ENCODE measurements around the gene CD109. TPM values are rescaled to one million over a fixed set of nuclear protein-coding genes. Genes with fewer than 3 reads are reported as not detected.

The CD109 gene
- total RNA-seq, 1 donor from 2014 or later: 24.4 TPM

GRCh38 chr6:73739096-73739495 is 43.1 kb downstream of the CD109 start:
- peaks cover 5% of the 10 kb centered on the region for H3K4me1 Mint-ChIP-seq (ENCODE audit: low read depth)
- DNase-seq (ENCODE audit: low spot score): no peak
- H3K27ac Mint-ChIP-seq: no peak overlapping the region
- H3K27me3 Mint-ChIP-seq (ENCODE audit: low read depth): no peaks in the 10 kb centered on the region
- no peaks in the 10 kb centered on the region for H3K9me3 Mint-ChIP-seq
- H3K4me3 Mint-ChIP-seq (ENCODE audit: low read depth): no peak overlapping the region
- peaks cover 47% of the 10 kb centered on the region for H3K36me3 Mint-ChIP-seq (ENCODE audit: low read depth)
- intact Hi-C loops (cut with micrococcal nuclease): loop anchor here (1.0 kb wide), 2 partner anchors 116 to 1470 kb away; no protein-coding TSS in a partner anchor

- no peaks in the 10 kb centered on the region for H3K9me3 Mint-ChIP-seq
- peaks cover 41% of the 10 kb centered on the region for H3K36me3 Mint-ChIP-seq (ENCODE audit: low read depth)
- H3K27me3 Mint-ChIP-seq (ENCODE audit: low read depth): no peaks in the 10 kb centered on the region
- intact Hi-C loops (cut with micrococcal nuclease): loop anchor here (10.0 kb wide), 1 partner anchor 352 kb away; no protein-coding TSS in a partner anchor
- H3K4me3 Mint-ChIP-seq (ENCODE audit: low read depth): no peak overlapping the region
- no peak overlapping the region for H3K27ac Mint-ChIP-seq
- no peak for DNase-seq (ENCODE audit: low spot score)
- H3K4me1 Mint-ChIP-seq (ENCODE audit: low read depth): peaks cover 9% of the 10 kb centered on the region
These were observed 46.4 kb downstream of the CD109 start for GRCh38 chr6:73742433-73742832.

- no peak overlapping the region for H3K4me3 Mint-ChIP-seq (ENCODE audit: low read depth)
- H3K9me3 Mint-ChIP-seq: no peaks in the 10 kb centered on the region
- no peak for DNase-seq (ENCODE audit: low spot score)
- peaks cover 7% of the 10 kb centered on the region for H3K4me1 Mint-ChIP-seq (ENCODE audit: low read depth)
- no peak overlapping the region for H3K27ac Mint-ChIP-seq
- H3K36me3 Mint-ChIP-seq (ENCODE audit: low read depth): peaks cover 39% of the 10 kb centered on the region
- no peaks in the 10 kb centered on the region for H3K27me3 Mint-ChIP-seq (ENCODE audit: low read depth)
- intact Hi-C loops (cut with micrococcal nuclease): loop anchor here (10.0 kb wide), 1 partner anchor 352 kb away; no protein-coding TSS in a partner anchor
These were observed 47.1 kb downstream of the CD109 start for GRCh38 chr6:73743081-73743480.

- peaks cover 7% of the 10 kb centered on the region for H3K4me1 Mint-ChIP-seq (ENCODE audit: low read depth)
- no peak overlapping the region for H3K4me3 Mint-ChIP-seq (ENCODE audit: low read depth)
- intact Hi-C loops (cut with micrococcal nuclease): loop anchor here (10.0 kb wide), 1 partner anchor 351 kb away; no protein-coding TSS in a partner anchor
- H3K27ac Mint-ChIP-seq: no peak overlapping the region
- peaks cover 38% of the 10 kb centered on the region for H3K36me3 Mint-ChIP-seq (ENCODE audit: low read depth)
- no peak for DNase-seq (ENCODE audit: low spot score)
- H3K27me3 Mint-ChIP-seq (ENCODE audit: low read depth): no peaks in the 10 kb centered on the region
- no peaks in the 10 kb centered on the region for H3K9me3 Mint-ChIP-seq
These were observed 47.6 kb downstream of the CD109 start for GRCh38 chr6:73743556-73743955.

- Mint-ChIP-seq H3K9me3 (no peaks in the 10 kb centered on the region), H3K4me3 (ENCODE audit: low read depth) (no peak overlapping the region)
These were observed 50.8 kb downstream of the CD109 start for GRCh38 chr6:73746787-73747186.

GRCh38 chr6:73747289-73747688 is 51.3 kb downstream of the CD109 start:
- DNase-seq (ENCODE audit: low spot score): no peak
- intact Hi-C loops (cut with micrococcal nuclease): loop anchor here (5.0 to 10.0 kb wide), 2 partner anchors 45 to 348 kb away; no protein-coding TSS in a partner anchor
- Mint-ChIP-seq H3K9me3 (no peaks in the 10 kb centered on the region), H3K4me3 (ENCODE audit: low read depth) (no peak overlapping the region), H3K4me1 (ENCODE audit: low read depth) (peaks cover 6% of the 10 kb centered on the region), H3K27ac (no peak overlapping the region), H3K36me3 (ENCODE audit: low read depth) (peaks cover 32% of the 10 kb centered on the region), H3K27me3 (ENCODE audit: low read depth) (no peaks in the 10 kb centered on the region)

More at GRCh38 chr6:73746787-73747186, 50.8 kb downstream of the CD109 start:
- Mint-ChIP-seq H3K4me1 (ENCODE audit: low read depth) (peaks cover 6% of the 10 kb centered on the region), H3K27me3 (ENCODE audit: low read depth) (no peaks in the 10 kb centered on the region), H3K36me3 (ENCODE audit: low read depth) (peaks cover 30% of the 10 kb centered on the region), H3K27ac (no peak overlapping the region)
- intact Hi-C loops (cut with micrococcal nuclease): loop anchor here (5.0 to 10.0 kb wide), 2 partner anchors 46 to 348 kb away; no protein-coding TSS in a partner anchor
- DNase-seq (ENCODE audit: low spot score): no peak

GRCh38 chr6:73752943-73753342 is 56.9 kb downstream of the CD109 start:
- intact Hi-C loops (cut with micrococcal nuclease): no loop called here
- no peaks in the 10 kb centered on the region for H3K9me3 Mint-ChIP-seq

GRCh38 chr6:73766040-73766439 is 70.0 kb downstream of the CD109 start:
- Mint-ChIP-seq H3K36me3 (ENCODE audit: low read depth) (peaks cover 73% of the 10 kb centered on the region), H3K27ac (no peak overlapping the region), H3K27me3 (ENCODE audit: low read depth) (no peaks in the 10 kb centered on the region), H3K4me3 (ENCODE audit: low read depth) (no peak overlapping the region), H3K4me1 (ENCODE audit: low read depth) (peaks cover 16% of the 10 kb centered on the region), H3K9me3 (no peaks in the 10 kb centered on the region)
- intact Hi-C loops (cut with micrococcal nuclease): no loop called here
- DNase-seq (ENCODE audit: low spot score): no peak

More at GRCh38 chr6:73752943-73753342, 56.9 kb downstream of the CD109 start:
- H3K4me3 Mint-ChIP-seq (ENCODE audit: low read depth): no peak overlapping the region
- no peak overlapping the region for H3K27ac Mint-ChIP-seq
- no peak for DNase-seq (ENCODE audit: low spot score)
- no peaks in the 10 kb centered on the region for H3K27me3 Mint-ChIP-seq (ENCODE audit: low read depth)
- peaks cover 3% of the 10 kb centered on the region for H3K4me1 Mint-ChIP-seq (ENCODE audit: low read depth)
- peaks cover 34% of the 10 kb centered on the region for H3K36me3 Mint-ChIP-seq (ENCODE audit: low read depth)

- intact Hi-C loops (cut with micrococcal nuclease): no loop called here
- H3K4me3 Mint-ChIP-seq (ENCODE audit: low read depth): no peak overlapping the region
- H3K27ac Mint-ChIP-seq: no peak overlapping the region
- H3K27me3 Mint-ChIP-seq (ENCODE audit: low read depth): no peaks in the 10 kb centered on the region
- no peaks in the 10 kb centered on the region for H3K9me3 Mint-ChIP-seq
- H3K4me1 Mint-ChIP-seq (ENCODE audit: low read depth): peaks cover 15% of the 10 kb centered on the region
- DNase-seq (ENCODE audit: low spot score): no peak
- H3K36me3 Mint-ChIP-seq (ENCODE audit: low read depth): peaks cover 69% of the 10 kb centered on the region
These were observed 72.6 kb downstream of the CD109 start for GRCh38 chr6:73768558-73768957.

GRCh38 chr6:73769976-73770375 is 74.0 kb downstream of the CD109 start:
- H3K36me3 Mint-ChIP-seq (ENCODE audit: low read depth): peaks cover 66% of the 10 kb centered on the region
- intact Hi-C loops (cut with micrococcal nuclease): no loop called here
- no peak for DNase-seq (ENCODE audit: low spot score)
- H3K9me3 Mint-ChIP-seq: no peaks in the 10 kb centered on the region
- H3K4me1 Mint-ChIP-seq (ENCODE audit: low read depth): peaks cover 22% of the 10 kb centered on the region
- no peak overlapping the region for H3K27ac Mint-ChIP-seq
- no peak overlapping the region for H3K4me3 Mint-ChIP-seq (ENCODE audit: low read depth)
- H3K27me3 Mint-ChIP-seq (ENCODE audit: low read depth): no peaks in the 10 kb centered on the region

GRCh38 chr6:73774311-73774774 is 78.3 kb downstream of the CD109 start:
- H3K36me3 Mint-ChIP-seq (ENCODE audit: low read depth): peaks cover 45% of the 10 kb centered on the region
- no peak for DNase-seq (ENCODE audit: low spot score)
- H3K27me3 Mint-ChIP-seq (ENCODE audit: low read depth): no peaks in the 10 kb centered on the region
- no peaks in the 10 kb centered on the region for H3K9me3 Mint-ChIP-seq
- H3K27ac Mint-ChIP-seq: no peak overlapping the region
- peaks cover 11% of the 10 kb centered on the region for H3K4me1 Mint-ChIP-seq (ENCODE audit: low read depth)
- intact Hi-C loops (cut with micrococcal nuclease): no loop called here
- H3K4me3 Mint-ChIP-seq (ENCODE audit: low read depth): no peak overlapping the region

GRCh38 chr6:73779943-73780342 is 83.9 kb downstream of the CD109 start:
- Mint-ChIP-seq H3K36me3 (ENCODE audit: low read depth) (peaks cover 37% of the 10 kb centered on the region), H3K4me3 (ENCODE audit: low read depth) (no peak overlapping the region), H3K9me3 (no peaks in the 10 kb centered on the region), H3K27ac (no peak overlapping the region), H3K27me3 (ENCODE audit: low read depth) (no peaks in the 10 kb centered on the region), H3K4me1 (ENCODE audit: low read depth) (no peaks in the 10 kb centered on the region)
- intact Hi-C loops (cut with micrococcal nuclease): no loop called here
- DNase-seq (ENCODE audit: low spot score): no peak

- DNase-seq (ENCODE audit: low spot score): no peak
- Mint-ChIP-seq H3K36me3 (ENCODE audit: low read depth) (peaks cover 51% of the 10 kb centered on the region), H3K4me1 (ENCODE audit: low read depth) (no peaks in the 10 kb centered on the region), H3K4me3 (ENCODE audit: low read depth) (no peak overlapping the region), H3K9me3 (no peaks in the 10 kb centered on the region), H3K27me3 (ENCODE audit: low read depth) (no peaks in the 10 kb centered on the region), H3K27ac (no peak overlapping the region)
- intact Hi-C loops (cut with micrococcal nuclease): no loop called here
These were observed 86.9 kb downstream of the CD109 start for GRCh38 chr6:73782911-73783310.

Data from activated T-helper 2 cell treated with anti-CD3 and anti-CD28 coated beads, Interferon-gamma antibody, Interleukin-2, Interleukin-4, amounts not matched to agents 10 μg/mL and 5 μg/mL and 100 μg/mL, durations not matched to agents 14 hours and 24 hours and 36 hours (primary cell).